SU-DHL-6 (cell line): Measurements from ENCODE around the gene KIF1A.

Source experiments
- H2AFZ ChIP-seq: fragments of 200-600 bp; sonication (generic); 2 replicates; pipeline ENCODE4 v1.6.1; 2014; ENCODE audit warnings: low read depth, mild to moderate bottlenecking, moderate library complexity, mixed read lengths, antibody characterized with exemption, low read length; ENCODE audit not compliant: severe bottlenecking
- H3F3A ChIP-seq: fragments of 200-600 bp; shearing (Covaris generic); 2 replicates; pipeline ENCODE4 v1.6.0; 2016; ENCODE audit warnings: antibody characterized with exemption, mild to moderate bottlenecking; ENCODE audit not compliant: insufficient read depth
- H3K27ac ChIP-seq: fragments of 200-600 bp; sonication (generic); 2 replicates; pipeline ENCODE4 v1.5.1; 2016; ENCODE audit warnings: low read depth, mild to moderate bottlenecking, low read length, moderate library complexity, mixed read lengths
- H3K27me3 ChIP-seq: fragments of 200-600 bp; sonication (generic), shearing (Covaris generic); 2 replicates; pipeline ENCODE4 v1.6.0; 2014; ENCODE audit warnings: mild to moderate bottlenecking, low read length
- H3K36me3 ChIP-seq: fragments of 200-600 bp; sonication (generic); 2 replicates; pipeline ENCODE4 v1.6.1; 2014; ENCODE audit warnings: mild to moderate bottlenecking, low read length, mixed read lengths
- H3K4me2 ChIP-seq: fragments of 300-600, 200-600 bp; shearing (Covaris generic), sonication (generic); 2 replicates; pipeline ENCODE4 v1.6.0; 2014; ENCODE audit warnings: low read length, low read depth, mild to moderate bottlenecking; ENCODE audit not compliant: poor library complexity, severe bottlenecking
- H3K4me3 ChIP-seq: fragments of 200-600 bp; sonication (generic); 2 replicates; pipeline ENCODE4 v1.5.1; 2014; ENCODE audit warnings: antibody characterized with exemption, low read length, mild to moderate bottlenecking, mixed read lengths; ENCODE audit not compliant: insufficient read depth, poor library complexity, severe bottlenecking
- H3K79me2 ChIP-seq: fragments of 200-600 bp; sonication (generic); 2 replicates; pipeline ENCODE4 v1.6.1; 2014; ENCODE audit warnings: mild to moderate bottlenecking, low read length, moderate library complexity; ENCODE audit not compliant: insufficient read depth
- H3K9ac ChIP-seq: fragments of 200-600 bp; sonication (generic); 2 replicates; pipeline ENCODE4 v1.7.0; 2014; ENCODE audit warnings: mild to moderate bottlenecking, low read length
- H3K9me2 ChIP-seq: fragments of 200-600 bp; sonication (generic); replicated peaks from 2 replicates; pipeline ENCODE4 v1.6.1; 2014; ENCODE audit warnings: low read length; ENCODE audit not compliant: insufficient read depth
- H3K9me3 ChIP-seq: fragments of 200-600 bp; sonication (generic); 2 replicates; pipeline ENCODE4 v1.6.1; 2014; ENCODE audit warnings: low read length, mixed read lengths; ENCODE audit not compliant: insufficient read depth
- H4K20me1 ChIP-seq: fragments of 200-600 bp; sonication (generic); 2 replicates; pipeline ENCODE4 v1.6.1; 2014; ENCODE audit warnings: low read depth, mild to moderate bottlenecking, antibody characterized with exemption, low read length, moderate library complexity, mixed read lengths
- EZH2phosphoT487 ChIP-seq: fragments of 200-600 bp; sonication (generic), shearing (Covaris generic); conservative IDR thresholded peaks from 2 replicates; pipeline ENCODE4 v1.6.1; 2018; ENCODE audit warnings: mild to moderate bottlenecking, antibody characterized with exemption, low read length, moderate library complexity, mixed read lengths
- TF ChIP-seq, protein P1 (sequence below): fragments of 200-600 bp; sonication (generic); IDR thresholded peaks from one replicate; pipeline ENCODE4 v1.5.1; 2017; ENCODE audit warnings: antibody characterized with exemption, mild to moderate bottlenecking, low read length, moderate library complexity; ENCODE audit not compliant: insufficient read depth, poor library complexity, severe bottlenecking

KIF1A gene

DNA sequence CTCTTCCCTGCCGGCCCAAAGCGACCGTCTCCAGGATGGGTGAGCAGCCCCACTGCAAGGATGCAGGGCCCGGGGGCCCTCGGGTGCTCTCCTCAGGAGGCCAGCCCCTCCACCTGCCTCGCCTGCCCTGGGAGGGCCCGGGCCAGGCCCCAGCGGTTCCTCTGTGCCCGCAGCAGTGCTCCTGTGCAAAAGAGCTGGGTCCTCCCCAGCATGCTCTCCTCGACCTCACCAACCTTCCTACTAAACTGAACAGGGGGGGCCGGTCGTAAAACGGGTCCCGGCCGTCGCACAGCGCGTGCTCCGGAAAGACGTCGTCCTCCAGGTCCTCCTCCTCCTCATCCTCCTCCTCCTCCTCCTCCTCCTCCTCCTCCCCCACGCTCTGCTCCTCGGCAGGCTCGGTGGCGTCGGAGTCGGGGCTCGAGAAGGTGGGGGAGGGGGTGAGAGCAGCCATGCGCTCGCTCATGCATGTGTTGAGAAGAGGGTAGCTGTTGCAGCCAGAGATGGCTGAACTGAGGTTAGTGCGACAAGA is 62.9 kb downstream of the KIF1A start:
- no peaks in the 10 kb centered on the region for H3K9me2 ChIP-seq
- no peak overlapping the region for H3K4me3 ChIP-seq
- no peak overlapping the region for H2AFZ ChIP-seq
- no peaks in the 10 kb centered on the region for H3K27me3 ChIP-seq
- no peaks in the 10 kb centered on the region for H3K9me3 ChIP-seq
- no peak overlapping the region for H3K27ac ChIP-seq
- H3K79me2 ChIP-seq: no peaks in the 10 kb centered on the region
- no peaks in the 10 kb centered on the region for H3K36me3 ChIP-seq
- no peak overlapping the region for H3K4me2 ChIP-seq
- no peaks in the 10 kb centered on the region for H4K20me1 ChIP-seq
- H3K9ac ChIP-seq: no peak overlapping the region
- TF ChIP-seq, protein P1, sequence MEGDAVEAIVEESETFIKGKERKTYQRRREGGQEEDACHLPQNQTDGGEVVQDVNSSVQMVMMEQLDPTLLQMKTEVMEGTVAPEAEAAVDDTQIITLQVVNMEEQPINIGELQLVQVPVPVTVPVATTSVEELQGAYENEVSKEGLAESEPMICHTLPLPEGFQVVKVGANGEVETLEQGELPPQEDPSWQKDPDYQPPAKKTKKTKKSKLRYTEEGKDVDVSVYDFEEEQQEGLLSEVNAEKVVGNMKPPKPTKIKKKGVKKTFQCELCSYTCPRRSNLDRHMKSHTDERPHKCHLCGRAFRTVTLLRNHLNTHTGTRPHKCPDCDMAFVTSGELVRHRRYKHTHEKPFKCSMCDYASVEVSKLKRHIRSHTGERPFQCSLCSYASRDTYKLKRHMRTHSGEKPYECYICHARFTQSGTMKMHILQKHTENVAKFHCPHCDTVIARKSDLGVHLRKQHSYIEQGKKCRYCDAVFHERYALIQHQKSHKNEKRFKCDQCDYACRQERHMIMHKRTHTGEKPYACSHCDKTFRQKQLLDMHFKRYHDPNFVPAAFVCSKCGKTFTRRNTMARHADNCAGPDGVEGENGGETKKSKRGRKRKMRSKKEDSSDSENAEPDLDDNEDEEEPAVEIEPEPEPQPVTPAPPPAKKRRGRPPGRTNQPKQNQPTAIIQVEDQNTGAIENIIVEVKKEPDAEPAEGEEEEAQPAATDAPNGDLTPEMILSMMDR: no peak
- no peak for TF ChIP-seq EZH2phosphoT487
- no peaks in the 10 kb centered on the region for H3F3A ChIP-seq

DNA sequence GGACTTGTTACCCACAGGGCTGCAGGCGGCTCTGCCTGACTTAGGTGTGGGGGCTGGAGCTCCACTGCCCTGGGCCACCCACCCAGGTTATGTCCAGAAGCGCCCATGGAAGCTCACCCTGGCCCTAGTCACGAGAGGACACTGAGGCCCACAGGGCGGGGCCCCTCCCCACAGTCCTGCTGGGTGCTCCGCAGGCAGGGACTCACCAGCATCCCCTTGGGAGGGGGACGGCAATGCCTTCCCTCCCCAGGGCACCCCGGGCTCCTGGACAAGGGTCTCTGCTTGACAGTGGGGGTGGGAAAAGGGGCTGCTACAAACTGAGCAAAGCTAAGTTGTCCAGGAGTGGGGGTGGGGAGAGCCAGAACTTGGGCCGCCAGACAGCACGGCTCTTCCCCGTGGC is 67.8 kb downstream of the KIF1A start:
- TF ChIP-seq, protein P1: no peak
- TF ChIP-seq EZH2phosphoT487: no peak

DNA sequence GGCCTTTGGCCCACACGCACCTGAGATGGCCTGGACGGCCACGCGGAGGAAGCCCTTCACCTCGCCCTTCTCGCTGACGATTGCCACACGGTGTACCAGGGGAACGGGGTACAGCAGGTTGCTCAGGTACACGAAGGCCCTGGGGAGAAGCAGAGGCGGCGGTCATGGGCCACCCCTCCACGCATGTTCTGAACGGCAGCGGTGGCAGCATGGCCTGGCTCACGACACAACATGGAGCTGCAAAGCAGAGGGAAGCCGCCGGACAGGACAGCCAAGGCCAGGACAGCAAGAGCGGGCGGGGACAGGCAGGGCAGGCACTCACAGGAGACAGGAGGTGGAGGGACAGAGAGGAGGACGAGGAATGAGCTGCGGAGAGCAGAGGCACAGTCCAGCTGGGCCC is 69.6 kb downstream of the KIF1A start:
- Histone ChIP-seq H3K4me2 (no peak overlapping the region), H3K9me2 (no peaks in the 10 kb centered on the region), H3K4me3 (no peak overlapping the region), H3F3A (no peaks in the 10 kb centered on the region), H4K20me1 (no peaks in the 10 kb centered on the region), H3K79me2 (no peaks in the 10 kb centered on the region), H3K9ac (no peak overlapping the region), H3K27ac (no peak overlapping the region), H3K27me3 (no peaks in the 10 kb centered on the region), H3K36me3 (no peaks in the 10 kb centered on the region), H3K9me3 (no peaks in the 10 kb centered on the region), H2AFZ (no peak overlapping the region)
- TF ChIP-seq, protein P1: no peak
- TF ChIP-seq EZH2phosphoT487: no peak

More for the DNA sequence above, 67.8 kb downstream of the KIF1A start:
- Histone ChIP-seq H3K9me2 (no peaks in the 10 kb centered on the region), H3F3A (no peaks in the 10 kb centered on the region), H3K27me3 (no peaks in the 10 kb centered on the region), H3K79me2 (no peaks in the 10 kb centered on the region), H3K9ac (no peak overlapping the region), H4K20me1 (no peaks in the 10 kb centered on the region), H3K36me3 (no peaks in the 10 kb centered on the region), H2AFZ (no peak overlapping the region), H3K27ac (no peak overlapping the region), H3K4me3 (no peak overlapping the region), H3K4me2 (no peak overlapping the region), H3K9me3 (no peaks in the 10 kb centered on the region)

DNA sequence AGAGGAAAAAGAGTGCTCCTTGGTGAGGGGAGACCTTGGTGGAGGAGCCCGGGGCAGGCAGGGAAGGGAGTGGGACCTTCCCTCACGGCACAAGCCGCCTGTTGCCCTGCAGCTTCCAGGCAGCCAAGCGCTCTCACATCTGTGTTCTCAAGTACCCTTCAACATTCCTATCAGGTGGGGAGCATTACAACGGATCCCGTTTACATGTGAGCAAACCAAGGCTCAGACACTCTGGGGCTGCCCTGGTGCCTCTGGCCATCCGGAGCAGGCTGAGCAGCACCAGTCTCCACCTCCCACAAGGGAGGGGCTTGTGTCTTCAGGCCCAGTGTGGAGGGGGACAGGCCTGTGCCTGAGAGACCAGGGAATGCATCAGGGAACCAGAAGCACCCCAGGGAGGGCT is 70.5 kb downstream of the KIF1A start:
- no peaks in the 10 kb centered on the region for H3K27me3 ChIP-seq

More for the DNA sequence above, 70.5 kb downstream of the KIF1A start:
- no peaks in the 10 kb centered on the region for H3F3A ChIP-seq
- H3K9me3 ChIP-seq: no peaks in the 10 kb centered on the region
- H3K4me3 ChIP-seq: no peak overlapping the region
- H4K20me1 ChIP-seq: no peaks in the 10 kb centered on the region
- no peak overlapping the region for H3K9ac ChIP-seq
- H3K36me3 ChIP-seq: no peaks in the 10 kb centered on the region
- no peaks in the 10 kb centered on the region for H3K79me2 ChIP-seq
- no peak overlapping the region for H3K4me2 ChIP-seq
- TF ChIP-seq, protein P1: no peak
- TF ChIP-seq EZH2phosphoT487: no peak
- no peak overlapping the region for H3K27ac ChIP-seq
- no peak overlapping the region for H2AFZ ChIP-seq
- no peaks in the 10 kb centered on the region for H3K9me2 ChIP-seq
